Measurements from ENCODE around the gene TRAPPC2L. TPM values are rescaled to one million over a fixed set of nuclear protein-coding genes. Genes with fewer than 3 reads are reported as not detected.
"Not testable (repeated sequence)": the region's sequence is repeated elsewhere in the genome, so short reads cannot be mapped to it uniquely, and the experiment has no call there.

Gene TRAPPC2L
- total RNA-seq, 6 donors from 2014 or later: 10.9 to 62.5 (median 32.4) TPM

GRCh38 chr16:88891083-88891482 lies 34.2 kb downstream of the TRAPPC2L start:
- no peak for ATAC-seq (ENCODE audit: low FRiP score in 2 of 2)
- Histone ChIP-seq H3K9me3 (no peaks in the 10 kb centered on the region), H3K36me3 (peaks cover 0 to 28% (median 5%) of the 10 kb centered on the region in 4 donors), H3K27ac (no peak overlapping the region), H3K4me1 (peaks cover 0 to 8% (median 4%) of the 10 kb centered on the region in 4 donors), H3K4me3 (no peak overlapping the region), H3K27me3 (no peaks in the 10 kb centered on the region)
- DNase-seq: no peak
- TF ChIP-seq CTCF (IDR thresholded peaks at IDR 0.05): no peak
- no peak for TF ChIP-seq POLR2A (IDR thresholded peaks at IDR 0.05)
- no peak for TF ChIP-seq EP300 (IDR thresholded peaks at IDR 0.05)
- no peak for TF ChIP-seq POLR2AphosphoS5 (IDR thresholded peaks at IDR 0.05)
- WGBS, 2 donors: 89 to 90% methylated on average over 16 of the region's 16 CpGs

GRCh38 chr16:88892065-88892464 lies 35.1 kb downstream of the TRAPPC2L start:
- Histone ChIP-seq H3K27ac (no peak overlapping the region), H3K27me3 (no peaks in the 10 kb centered on the region), H3K4me1 (peaks cover 0 to 5% (median 0%) of the 10 kb centered on the region in 4 donors), H3K36me3 (peaks cover 0 to 38% (median 5%) of the 10 kb centered on the region in 4 donors), H3K4me3 (no peak overlapping the region), H3K9me3 (no peaks in the 10 kb centered on the region)
- ATAC-seq (ENCODE audit: low FRiP score in 2 of 2) (no peak), DNase-seq (peak in 1 of 2 donors; percentile 75)
- TF ChIP-seq POLR2A (IDR thresholded peaks at IDR 0.05) (no peak), CTCF (IDR thresholded peaks at IDR 0.05) (no peak), EP300 (IDR thresholded peaks at IDR 0.05) (no peak), POLR2AphosphoS5 (IDR thresholded peaks at IDR 0.05) (no peak)
- WGBS, 2 donors: 88 to 97% methylated on average over 18 to 20 of the region's 20 CpGs

GRCh38 chr16:88893127-88893968 lies 36.4 kb downstream of the TRAPPC2L start:
- H3K27me3 ChIP-seq: no peaks in the 10 kb centered on the region
- ATAC-seq (ENCODE audit: low FRiP score in 2 of 2): no peak
- no peaks in the 10 kb centered on the region for H3K4me1 ChIP-seq
- TF ChIP-seq POLR2A (IDR thresholded peaks at IDR 0.05) (no peak), POLR2AphosphoS5 (IDR thresholded peaks at IDR 0.05) (no peak), EP300 (IDR thresholded peaks at IDR 0.05) (no peak), CTCF (IDR thresholded peaks at IDR 0.05) (no peak)
- DNase-seq: peak in 1 of 2 donors; percentile 67
- H3K27ac ChIP-seq: no peak overlapping the region
- WGBS, 2 donors: 91% methylated on average over 19 of the region's 19 CpGs; no CpG with 5 or more reads in 1 of the 2 donors
- no peaks in the 10 kb centered on the region for H3K9me3 ChIP-seq
- H3K4me3 ChIP-seq: no peak overlapping the region
- H3K36me3 ChIP-seq: peaks cover 0 to 47% (median 7%) of the 10 kb centered on the region in 4 donors

- 96 to 100% methylated on average over 3 to 4 of the region's 6 CpGs for WGBS, 2 donors
- not testable (repeated sequence) for H3K4me3 ChIP-seq; DNase-seq; H3K9me3 ChIP-seq; H3K27ac ChIP-seq; H3K27me3 ChIP-seq; H3K4me1 ChIP-seq; ATAC-seq (ENCODE audit: low FRiP score in 2 of 2)
- peaks cover 0 to 47% (median 7%) of the 10 kb centered on the region in 4 donors for H3K36me3 ChIP-seq
Observed at GRCh38 chr16:88894266-88894665, 37.3 kb downstream of the TRAPPC2L start.

- Histone ChIP-seq H3K9me3 (no peaks in the 10 kb centered on the region), H3K4me1 (peaks cover 0 to under 1% (median 0%) of the 10 kb centered on the region in 4 donors), H3K27me3 (no peaks in the 10 kb centered on the region), H3K4me3 (no peak overlapping the region), H3K36me3 (peaks cover 0 to 44% (median 7%) of the 10 kb centered on the region in 4 donors), H3K27ac (no peak overlapping the region)
- TF ChIP-seq CTCF (IDR thresholded peaks at IDR 0.05) (no peak), POLR2AphosphoS5 (IDR thresholded peaks at IDR 0.05) (no peak), EP300 (IDR thresholded peaks at IDR 0.05) (no peak), POLR2A (IDR thresholded peaks at IDR 0.05) (no peak)
- ATAC-seq (ENCODE audit: low FRiP score in 2 of 2): no peak
- DNase-seq: peak in 1 of 2 donors; percentile 39
- WGBS, 2 donors: 61 to 87% methylated on average over 4 to 21 of the region's 21 CpGs
Observed at GRCh38 chr16:88894681-88895300, 37.9 kb downstream of the TRAPPC2L start.

All from upper lobe of left lung (tissue), 6 donors.